ENCODE results near the gene CPEB4. TPM values are rescaled to one million over a fixed set of nuclear protein-coding genes. Genes with fewer than 3 reads are reported as not detected.

CPEB4 gene
- total and polyA plus RNA-seq, 10 of the 15 experiments (the other 5 are each of a cell fraction or from before 2014, with no cell fraction given), result 6.9 to 33.1 (median 20.4) TPM

- TF ChIP-seq E4F1 (IDR thresholded peaks at IDR 0.05; ENCODE audit: borderline replicate concordance, partially characterized antibody), result no peak
- no peak for TF ChIP-seq SUZ12 (IDR thresholded peaks at IDR 0.05; ENCODE audit: unreplicated experiment)
- no peak for TF ChIP-seq SMC3 (IDR thresholded peaks at IDR 0.05; ENCODE audit: borderline replicate concordance, low read length)
- TF ChIP-seq NFXL1 (IDR thresholded peaks at IDR 0.05; ENCODE audit: borderline replicate concordance), result no peak
- TF ChIP-seq ATF7 (IDR thresholded peaks at IDR 0.05; ENCODE audit: low read depth), result no peak
- TF ChIP-seq BHLHE40 (IDR thresholded peaks at IDR 0.05; ENCODE audit: borderline replicate concordance in 1 of 2, low read depth in 2 of 2, low read length in 1 of 2), result no peak
- no peak for TF ChIP-seq BCL3 (IDR thresholded peaks at IDR 0.05; ENCODE audit: borderline replicate concordance, insufficient read depth, low read depth, low read length, poor library complexity, severe bottlenecking)
- no peak for TF ChIP-seq MXI1 (IDR thresholded peaks at IDR 0.05; ENCODE audit: low read depth, low read length)
- TF ChIP-seq EGR1 (IDR thresholded peaks at IDR 0.05; ENCODE audit: borderline replicate concordance in 1 of 2, low read depth in 2 of 2, low read length in 2 of 2), result no peak
- TF ChIP-seq LARP7 (IDR thresholded peaks at IDR 0.05), result no peak
- TF ChIP-seq KLF5 (IDR thresholded peaks at IDR 0.05; ENCODE audit: partially characterized antibody), result no peak
- TF ChIP-seq PRDM15 (CRISPR knock-in tag; IDR thresholded peaks at IDR 0.05), result no peak
These were observed 8.5 kb downstream of the CPEB4 start (continued) for GRCh38 chr5:173896631-173897030.
